Stimulated activated CD8-positive, alpha-beta memory T cell treated with anti-CD3 and anti-CD28 coated beads, Interleukin-4, amount 100 ng/mL, for 48 hours (primary cell): ENCODE data around the gene NRSN2.
"Not testable (repeated sequence)": the region's sequence is repeated elsewhere in the genome, so short reads cannot be mapped to it uniquely, and the experiment has no call there.

ENCODE experiments used
- DNase-seq: peaks from one replicate; pipeline ENCODE4 v3.0.0-alpha.2; 2020

The NRSN2 gene

GRCh38 chr20:325889-326644 lies 20.8 kb upstream of the NRSN2 start:
- DNase-seq: peak; percentile 68

DNA sequence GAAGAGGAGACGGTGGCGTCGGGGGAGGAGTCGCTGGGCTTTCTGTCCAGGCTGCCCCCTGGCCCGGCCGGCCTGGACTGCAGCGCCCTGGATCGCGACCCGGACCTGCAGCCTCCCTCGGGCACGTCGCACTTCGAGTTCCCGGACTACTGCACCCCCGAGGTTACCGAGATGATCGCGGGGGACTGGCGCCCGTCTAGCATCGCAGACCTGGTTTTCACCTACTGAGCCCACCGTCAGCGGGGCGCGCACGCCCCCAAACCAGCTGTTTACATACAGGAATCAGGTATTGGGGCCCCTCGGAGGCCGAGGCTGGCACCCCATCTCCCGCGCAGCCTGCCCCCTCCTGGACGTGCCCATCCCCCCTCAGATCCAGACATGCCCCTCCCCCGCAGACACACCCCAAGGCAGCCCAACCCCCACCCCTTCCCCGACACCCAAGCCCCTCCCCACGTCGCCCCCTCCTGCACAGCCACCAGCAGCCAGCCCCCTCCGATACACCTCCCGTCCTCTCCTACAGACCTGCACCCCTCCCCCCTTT lies 20.2 kb upstream of the NRSN2 start:
- no peak for DNase-seq

DNA sequence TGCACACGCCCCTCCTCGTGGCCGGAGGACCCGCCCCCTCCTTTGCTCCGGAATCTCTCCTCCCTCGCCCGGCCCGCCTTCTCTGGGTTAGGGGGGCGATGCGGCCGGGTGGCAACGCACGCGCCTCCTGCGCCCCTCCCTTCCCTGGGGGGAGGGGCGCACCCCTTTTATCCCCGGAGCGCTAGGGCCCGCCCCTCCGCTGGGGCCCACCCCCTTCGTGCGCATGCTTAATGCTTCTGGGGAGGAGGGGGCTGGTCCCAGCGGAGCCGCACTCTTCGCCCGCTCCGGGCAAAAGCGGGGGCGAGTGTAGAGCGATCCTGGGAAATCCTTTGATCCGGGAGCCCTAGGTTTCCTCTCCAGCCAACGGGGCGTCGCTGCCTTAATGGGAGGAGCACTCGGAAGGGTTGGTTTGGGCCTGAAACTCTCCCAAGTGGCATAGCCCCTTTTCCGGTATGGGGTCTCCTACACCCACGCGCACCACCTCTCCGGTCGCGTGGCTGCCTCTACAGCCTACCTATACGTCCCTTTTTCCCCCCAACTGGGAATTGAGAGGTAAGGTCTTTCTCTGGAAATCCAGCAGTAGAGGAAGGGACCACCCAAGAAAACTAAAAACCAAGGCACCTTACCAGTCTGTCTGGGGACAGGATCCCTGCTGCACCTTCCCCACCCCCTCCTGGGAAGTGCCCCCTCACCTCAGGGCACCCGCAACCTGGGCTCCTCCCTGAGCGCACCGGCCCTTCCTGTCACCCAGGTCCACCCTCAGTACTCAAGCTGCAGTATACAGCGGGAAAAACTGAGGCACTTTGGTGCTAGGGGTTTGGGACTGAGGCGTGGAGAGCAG lies 19.5 kb upstream of the NRSN2 start:
- peak; percentile 89 for DNase-seq

DNA sequence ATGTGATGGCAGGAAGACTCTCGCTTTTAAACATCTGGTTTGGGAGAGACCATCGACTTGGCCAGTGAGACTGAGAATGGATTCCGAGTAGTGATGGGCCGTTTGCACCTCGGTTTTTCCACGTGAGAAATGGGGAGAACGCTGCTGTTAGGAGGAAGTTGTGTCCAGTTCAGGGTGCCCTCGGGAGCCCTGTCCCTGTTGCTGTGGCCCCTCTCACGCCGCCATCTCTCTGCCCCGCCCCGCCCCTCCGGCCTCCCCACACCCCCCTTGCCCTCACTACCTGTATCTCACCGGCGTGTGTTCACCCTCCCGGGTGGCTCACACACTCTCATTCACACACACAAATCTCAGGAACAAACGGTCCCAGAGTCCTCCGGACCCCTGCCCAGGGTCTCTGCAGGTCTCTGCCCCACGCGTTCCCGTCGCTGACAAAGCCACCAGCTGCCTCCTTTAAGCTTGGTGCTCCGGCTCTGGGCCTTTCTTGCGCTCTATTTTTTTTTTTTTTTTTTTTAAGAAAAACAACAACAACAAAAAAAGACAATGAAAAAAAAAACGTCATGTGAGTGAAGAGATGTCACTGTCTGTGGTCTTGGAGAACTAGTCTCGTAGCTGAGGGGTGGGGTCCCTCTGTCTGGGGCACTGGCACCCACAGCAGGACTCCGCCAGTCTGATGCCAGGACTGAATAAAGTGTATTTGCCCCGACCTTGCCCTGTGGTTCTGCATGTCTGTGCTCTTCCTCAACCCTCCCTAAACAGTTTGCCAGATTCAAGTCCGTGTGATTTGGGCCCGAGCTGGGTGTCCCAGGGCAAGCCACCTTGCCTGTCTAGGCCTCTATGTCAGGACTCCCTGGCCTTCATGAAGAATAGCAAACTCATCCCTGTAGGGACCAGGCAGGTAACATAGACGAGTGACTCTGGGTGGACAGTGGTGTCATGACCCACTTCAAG lies 18.6 kb upstream of the NRSN2 start:
- DNase-seq: no peak

DNA sequence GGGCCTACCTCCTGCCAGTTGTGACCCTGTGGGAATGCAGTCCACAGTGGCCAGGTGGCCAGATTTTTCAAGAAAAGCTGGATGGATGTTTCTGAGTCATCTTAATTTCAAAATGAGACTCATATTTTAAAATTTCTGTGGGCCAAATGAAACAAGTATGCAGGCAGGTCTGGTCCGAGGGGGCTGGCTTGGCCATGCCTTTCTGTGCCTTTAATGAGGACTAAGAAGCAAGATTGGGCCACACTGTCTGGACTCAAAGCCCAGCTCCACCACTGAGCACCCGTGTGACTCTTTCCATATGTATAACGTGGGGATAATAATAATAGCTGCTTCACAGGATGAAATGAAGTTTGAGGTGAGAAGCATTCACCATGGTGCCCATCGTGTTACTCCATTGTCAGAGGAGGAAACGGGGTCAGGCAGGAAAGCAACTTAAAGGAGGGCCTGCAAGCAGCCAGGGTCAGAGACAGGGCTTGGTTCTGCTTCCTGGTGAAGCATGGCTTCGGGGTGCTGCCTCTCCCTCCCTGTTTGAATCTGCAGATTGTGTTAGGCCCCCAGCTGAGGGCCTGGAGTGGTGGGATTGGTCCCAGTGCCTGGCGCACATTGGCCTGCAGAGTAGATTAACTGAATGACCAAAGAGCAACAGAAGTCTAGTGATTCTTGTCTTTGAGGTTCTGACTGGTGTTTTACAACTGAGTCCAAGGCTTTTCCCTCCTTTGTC lies 17.8 kb upstream of the NRSN2 start:
- no peak for DNase-seq

GRCh38 chr20:329851-330232 lies 17.1 kb upstream of the NRSN2 start:
- DNase-seq: no peak

GRCh38 chr20:330233-331149 lies 16.4 kb upstream of the NRSN2 start:
- peak; percentile 71 for DNase-seq

DNA sequence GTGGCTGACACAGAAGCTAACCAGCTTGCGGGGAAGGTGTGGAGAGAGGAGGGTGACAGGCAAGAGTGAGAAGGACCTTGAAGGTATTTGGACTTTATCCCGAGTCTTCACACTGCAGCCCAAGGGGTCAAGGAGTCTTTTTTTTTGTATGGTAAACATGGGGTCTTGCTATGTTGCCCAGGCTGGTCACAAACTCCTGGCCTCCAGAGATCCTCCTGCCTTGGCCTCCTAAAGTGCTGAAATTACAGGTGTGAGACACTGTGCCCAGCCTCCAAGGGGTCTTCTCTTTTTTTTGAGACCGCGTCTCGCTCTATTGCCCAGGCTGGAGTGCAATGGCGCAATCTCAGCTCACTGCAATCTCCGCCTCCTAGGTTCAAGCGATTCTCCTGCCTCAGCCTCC lies 12.3 kb upstream of the NRSN2 start:
- DNase-seq: no peak

- not testable (repeated sequence) for DNase-seq
Observed at GRCh38 chr20:336040-336439, 10.9 kb upstream of the NRSN2 start.

DNA sequence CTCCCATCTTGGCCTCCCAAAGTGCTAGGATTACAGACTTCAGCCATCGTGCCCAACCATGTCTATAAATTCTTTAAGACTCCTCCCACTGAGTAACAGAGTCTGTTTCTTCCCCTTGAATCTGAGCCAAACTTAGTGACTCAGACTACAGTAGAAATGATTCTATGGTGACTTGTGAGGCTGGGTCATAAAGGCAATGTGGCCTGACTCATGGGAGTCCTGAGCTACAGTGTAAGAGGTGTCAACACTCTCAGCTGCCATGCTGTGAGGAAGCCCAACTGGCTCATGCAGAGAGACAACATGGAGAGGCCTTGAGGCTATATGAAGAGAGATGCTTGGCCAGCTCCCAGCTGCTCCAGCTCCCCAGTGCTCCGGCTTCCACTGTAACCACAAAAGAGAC lies 5.2 kb upstream of the NRSN2 start:
- DNase-seq: peak; percentile 75

GRCh38 chr20:343107-343506 lies 3.8 kb upstream of the NRSN2 start:
- DNase-seq: no peak

DNA sequence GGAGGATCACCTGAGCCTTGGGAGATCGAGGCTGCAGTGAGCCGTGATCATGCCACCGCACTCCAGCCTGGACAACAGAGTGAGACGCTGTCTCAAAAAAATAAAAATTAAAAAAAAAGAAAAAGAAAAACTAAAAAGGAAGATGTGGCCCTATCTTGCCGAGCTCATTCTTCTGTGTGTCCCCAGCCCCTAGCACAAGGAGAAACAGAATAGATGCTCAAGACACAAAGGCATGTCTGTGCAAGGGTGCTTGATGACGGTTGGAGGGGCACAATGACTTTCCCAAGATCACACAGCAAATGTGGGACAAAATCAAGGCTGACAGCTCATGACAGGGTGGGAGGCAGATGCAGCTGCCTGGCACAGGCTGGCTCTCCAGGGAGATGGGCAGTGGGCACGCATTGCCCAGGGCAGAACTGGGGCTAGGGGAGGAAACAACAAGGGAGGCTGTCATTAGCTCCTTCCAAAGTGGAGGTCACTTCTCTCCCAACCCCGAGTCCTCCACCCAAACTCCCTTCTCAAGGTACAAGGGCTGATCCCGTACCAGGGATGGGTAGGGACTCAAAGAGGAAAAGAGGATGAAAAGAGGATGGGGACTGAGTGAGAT lies 775 bp upstream of the NRSN2 start:
- DNase-seq: no peak

- no peak for DNase-seq
Observed at GRCh38 chr20:347317-347639, 367 bp downstream of the NRSN2 start.

DNA sequence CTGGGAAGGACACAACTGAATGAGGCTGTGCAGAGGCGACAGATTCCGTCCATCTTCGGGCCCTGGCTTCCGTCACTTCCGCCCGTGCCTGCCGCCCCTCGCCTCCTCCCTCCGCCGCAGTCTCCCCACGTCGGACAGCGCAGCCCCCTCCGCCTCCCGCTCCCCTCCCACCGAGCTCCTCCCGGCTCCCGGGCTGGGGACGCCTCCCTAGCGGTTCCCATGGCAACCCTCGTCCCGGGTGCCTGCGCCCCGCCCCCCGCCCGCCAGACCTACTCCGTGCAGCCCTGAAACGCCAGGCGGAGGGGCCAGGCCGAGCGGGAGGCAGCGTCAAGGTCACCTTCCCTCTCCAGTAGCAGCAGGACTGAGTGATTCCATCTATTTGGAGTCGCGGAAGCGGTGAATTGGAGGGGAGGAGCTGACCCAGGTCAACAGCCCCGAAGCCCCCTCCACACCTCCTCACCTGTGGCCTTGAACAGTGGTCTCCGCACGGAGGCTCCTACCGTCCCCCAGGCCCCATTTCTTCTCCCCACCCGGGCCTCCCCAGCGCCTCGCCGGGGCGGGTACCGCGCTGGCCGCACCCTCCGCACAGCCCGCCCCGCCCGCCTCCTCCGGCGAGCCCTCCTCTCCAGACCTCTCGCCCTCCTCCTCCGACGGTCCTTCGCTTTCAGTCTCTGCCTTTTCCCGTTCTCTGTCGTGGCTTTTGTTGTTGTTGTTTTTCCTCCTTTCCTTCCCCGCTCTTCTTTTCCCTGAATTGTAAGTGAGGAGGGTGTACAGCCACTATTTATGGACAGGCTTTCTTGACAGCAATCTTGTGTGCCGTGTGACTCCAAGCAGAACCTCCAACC lies 951 bp downstream of the NRSN2 start:
- DNase-seq: peak; percentile 84

DNA sequence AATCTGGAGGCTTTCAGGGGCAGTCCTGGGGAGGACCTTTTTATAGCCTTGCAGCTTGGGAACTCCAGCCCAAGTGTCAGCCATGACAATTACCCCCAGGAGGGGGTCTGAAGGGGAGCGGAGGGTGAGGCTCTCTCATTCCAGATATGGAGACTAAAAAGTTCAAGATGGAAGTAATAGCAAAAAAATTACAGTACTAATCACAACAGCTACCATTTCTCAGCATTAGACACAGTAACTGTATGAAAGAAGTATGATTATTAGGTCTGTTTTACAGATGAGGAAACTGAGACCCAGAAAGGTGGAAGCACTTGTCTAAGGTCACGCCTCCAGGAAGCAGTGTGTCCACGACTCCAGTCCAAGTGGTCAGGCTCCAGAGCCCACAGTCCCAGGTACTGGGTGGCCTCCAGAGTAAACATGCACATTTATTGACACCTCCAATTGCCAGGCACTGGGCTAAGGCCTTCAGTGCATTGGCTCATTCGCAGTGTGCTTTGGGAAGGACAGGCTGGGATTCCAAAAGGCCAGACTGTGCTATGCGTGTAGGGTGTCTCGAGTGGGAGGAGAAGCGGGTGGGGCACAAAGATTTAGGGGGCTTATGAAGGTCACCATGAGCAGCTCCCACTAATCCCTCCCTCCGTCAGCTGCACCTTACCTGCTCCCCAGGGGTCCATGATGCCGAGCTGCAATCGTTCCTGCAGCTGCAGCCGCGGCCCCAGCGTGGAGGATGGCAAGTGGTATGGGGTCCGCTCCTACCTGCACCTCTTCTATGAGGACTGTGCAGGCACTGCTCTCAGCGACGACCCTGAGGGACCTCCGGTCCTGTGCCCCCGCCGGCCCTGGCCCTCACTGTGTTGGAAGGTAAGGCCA lies 2.3 kb downstream of the NRSN2 start:
- DNase-seq: no peak

DNA sequence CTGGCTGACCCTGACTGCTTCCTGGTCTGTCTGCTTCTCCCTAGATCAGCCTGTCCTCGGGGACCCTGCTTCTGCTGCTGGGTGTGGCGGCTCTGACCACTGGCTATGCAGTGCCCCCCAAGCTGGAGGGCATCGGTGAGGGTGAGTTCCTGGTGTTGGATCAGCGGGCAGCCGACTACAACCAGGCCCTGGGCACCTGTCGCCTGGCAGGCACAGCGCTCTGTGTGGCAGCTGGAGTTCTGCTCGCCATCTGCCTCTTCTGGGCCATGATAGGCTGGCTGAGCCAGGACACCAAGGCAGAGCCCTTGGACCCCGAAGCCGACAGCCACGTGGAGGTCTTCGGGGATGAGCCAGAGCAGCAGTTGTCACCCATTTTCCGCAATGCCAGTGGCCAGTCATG lies 6.3 kb downstream of the NRSN2 start:
- no peak for DNase-seq

DNA sequence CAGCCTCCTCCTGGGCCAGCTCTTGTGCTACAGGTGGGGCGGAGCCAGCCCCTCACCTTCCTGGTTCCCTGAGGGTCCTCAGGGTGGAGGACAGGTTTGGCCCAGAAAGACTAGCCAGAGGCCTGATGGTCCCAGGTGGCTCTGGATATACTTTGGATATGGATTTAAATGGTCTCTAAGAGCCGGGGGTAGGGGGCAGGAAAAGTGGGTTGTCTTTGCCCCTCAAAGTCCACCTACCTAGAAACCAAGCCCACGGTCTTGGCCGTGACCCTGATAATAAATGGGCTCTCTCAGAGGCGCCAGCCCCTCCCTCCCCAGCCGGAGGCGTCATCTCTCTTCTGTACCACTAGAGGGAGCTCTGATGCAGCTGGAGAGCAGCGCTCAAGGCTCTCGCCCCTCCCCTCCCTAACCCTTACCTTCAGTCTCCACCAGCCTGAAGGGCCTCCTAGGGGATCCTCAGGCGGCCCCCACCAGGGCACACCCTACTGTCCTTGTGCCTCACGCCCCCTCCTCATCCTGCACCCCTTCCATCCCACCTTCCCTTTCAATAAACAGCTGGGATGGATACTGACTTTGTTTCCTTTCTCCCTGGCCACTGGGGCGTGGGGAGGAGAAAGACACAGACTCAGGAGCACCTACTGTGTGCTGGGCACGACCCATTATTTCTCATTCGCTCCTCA lies 7.5 kb downstream of the NRSN2 start:
- DNase-seq: peak; percentile 86

- not testable (repeated sequence) for DNase-seq
Observed at GRCh38 chr20:356154-356553, 9.2 kb downstream of the NRSN2 start.
